Neuronal stem cell (in vitro differentiated cells): Measurements from ENCODE around the gene LCN10.
A peak's percentile ranks its signal among the peaks of the same experiment; 100 is the strongest.
"Not testable (repeated sequence)": the region's sequence is repeated elsewhere in the genome, so short reads cannot be mapped to it uniquely, and the experiment has no call there.

ENCODE experiments used
- DNase-seq: peaks from one replicate; pipeline ENCODE4 v3.0.0-alpha.2; 2013; ENCODE audit warnings: low spot score
- H2AFZ ChIP-seq: one replicate; pipeline ENCODE4 v1.6.1; 2013; ENCODE audit warnings: mild to moderate bottlenecking, low read length, inconsistent platforms
- H2AK5ac ChIP-seq: 2 replicates; pipeline ENCODE4 v1.6.1; 2013; ENCODE audit warnings: low read depth, mild to moderate bottlenecking, inconsistent platforms, low read length, moderate library complexity, mixed read lengths
- H2BK120ac ChIP-seq: 2 replicates; pipeline ENCODE4 v1.6.1; 2013; ENCODE audit warnings: low read depth, mild to moderate bottlenecking, inconsistent platforms, low read length, moderate library complexity, mixed read lengths
- H2BK12ac ChIP-seq: one replicate; pipeline ENCODE4 v1.6.1; 2013; ENCODE audit warnings: low read length, inconsistent platforms
- H2BK15ac ChIP-seq: 2 replicates; pipeline ENCODE4 v1.6.1; 2013; ENCODE audit warnings: mild to moderate bottlenecking, low read length, inconsistent platforms, mixed read lengths
- H2BK5ac ChIP-seq: one replicate; pipeline ENCODE4 v1.6.1; 2013; ENCODE audit warnings: inconsistent platforms, mild to moderate bottlenecking, low read length, moderate library complexity
- H3K14ac ChIP-seq: one replicate; pipeline ENCODE4 v1.6.1; 2013; ENCODE audit warnings: low read length, inconsistent platforms
- H3K18ac ChIP-seq: 2 replicates; pipeline ENCODE4 v1.6.1; 2013; ENCODE audit warnings: low read length, inconsistent platforms
- H3K23ac ChIP-seq: 2 replicates; pipeline ENCODE4 v1.6.1; 2013; ENCODE audit warnings: low read depth, mild to moderate bottlenecking, mixed read lengths, low read length, inconsistent platforms; ENCODE audit not compliant: poor library complexity
- H3K27ac ChIP-seq: replicated peaks from 3 replicates; pipeline ENCODE4 v1.5.1; 2013; ENCODE audit warnings: low read length, inconsistent platforms
- H3K27me3 ChIP-seq, 3 experiments: 2 replicates each; pipeline ENCODE4 v1.6.1; 2013; ENCODE audit warnings: low read length in 3 of 3, mild to moderate bottlenecking in 2 of 3, inconsistent platforms in 1 of 3, low read depth in 1 of 3, mixed read lengths in 1 of 3, moderate library complexity in 1 of 3; ENCODE audit not compliant: control insufficient read depth in 3 of 3, insufficient read depth in 3 of 3
- H3K36me3 ChIP-seq, 2 donors: replicated peaks in 1 of 2; 2 replicates each; pipeline ENCODE4 v1.6.1; 2013; ENCODE audit warnings: low read length in 2 of 2; ENCODE audit not compliant: control insufficient read depth in 2 of 2, insufficient read depth in 2 of 2
- H3K4ac ChIP-seq: 2 replicates; pipeline ENCODE4 v1.6.1; 2013; ENCODE audit warnings: inconsistent platforms, mild to moderate bottlenecking, low read length, moderate library complexity
- H3K4me1 ChIP-seq, 2 donors: 1 replicate in 1 of 2; 2 replicates in 1 of 2; pipeline ENCODE4 v1.6.1; 2013; ENCODE audit warnings: low read length in 2 of 2, low read depth in 1 of 2; ENCODE audit not compliant: control insufficient read depth in 2 of 2, insufficient read depth in 1 of 2
- H3K4me2 ChIP-seq: one replicate; pipeline ENCODE4 v1.6.1; 2013; ENCODE audit warnings: mild to moderate bottlenecking, low read length, inconsistent platforms; ENCODE audit not compliant: insufficient read depth, poor library complexity, severe bottlenecking
- H3K4me3 ChIP-seq, 2 donors: 2 replicates each; pipeline ENCODE4 v1.5.1; 2013; ENCODE audit warnings: low read length in 2 of 2, mild to moderate bottlenecking in 2 of 2, inconsistent platforms in 1 of 2, moderate library complexity in 1 of 2
- H3K79me1 ChIP-seq: one replicate; pipeline ENCODE4 v1.6.1; 2013; ENCODE audit warnings: low read depth, mild to moderate bottlenecking, inconsistent platforms, low read length, moderate library complexity
- H3K9ac ChIP-seq: one replicate; pipeline ENCODE4 v1.6.1; 2013; ENCODE audit warnings: mild to moderate bottlenecking, low read depth, low read length, inconsistent platforms; ENCODE audit not compliant: poor library complexity
- H3K9me3 ChIP-seq, 2 donors: replicated peaks in 1 of 2; 2 replicates each; pipeline versions ENCODE3 to v1.6.1; 2013; ENCODE audit warnings: low read length in 2 of 2, mild to moderate bottlenecking in 2 of 2, inconsistent platforms in 1 of 2, low read depth in 1 of 2, mixed read lengths in 1 of 2, moderate library complexity in 1 of 2; ENCODE audit not compliant: control insufficient read depth in 2 of 2, insufficient read depth in 1 of 2
- H4K8ac ChIP-seq: one replicate; pipeline ENCODE4 v1.6.1; 2013; ENCODE audit warnings: low read depth, mild to moderate bottlenecking, inconsistent platforms, low read length, moderate library complexity
- H4K91ac ChIP-seq: one replicate; pipeline ENCODE4 v1.6.1; 2013; ENCODE audit warnings: low read length, low read depth, mild to moderate bottlenecking, inconsistent platforms; ENCODE audit not compliant: poor library complexity
- WGBS, 2 donors: extraction: QIAGEN DNeasy Blood & Tissue Kit; methylation state at CpG; one replicate each; pipeline ENCODE4 v1.1.7; 2013; ENCODE audit warnings: missing lambda C conversion rate in 2 of 2, mixed read lengths in 1 of 2; ENCODE audit not compliant: insufficient read length in 2 of 2, insufficient replicate concordance in 1 of 2; ENCODE audit errors: extremely low coverage in 2 of 2; 5-methylcytosine and 5-hydroxymethylcytosine counted together

Gene LCN10

DNA sequence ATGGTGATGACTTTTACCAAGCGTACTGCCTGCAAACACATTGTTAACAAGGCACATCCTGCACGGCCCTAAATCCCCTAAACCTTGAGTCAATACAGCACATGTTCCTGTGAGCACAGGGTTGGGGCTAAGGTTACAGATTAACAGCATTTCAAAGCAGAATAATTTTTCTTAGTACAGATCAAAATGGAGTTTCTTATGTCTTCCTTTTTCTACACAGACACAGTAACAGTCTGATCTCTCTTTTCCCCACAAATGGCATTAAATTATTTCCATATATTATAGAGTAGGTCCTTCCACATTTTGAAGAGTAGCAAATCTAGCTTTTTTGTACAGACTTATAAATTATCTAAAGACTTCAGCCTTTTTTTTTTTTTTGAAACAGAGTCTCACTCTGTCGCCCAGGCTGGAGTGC is 46.8 kb upstream of the LCN10 start:
- Histone ChIP-seq H3K18ac (no peak overlapping the region), H3K9ac (no peak overlapping the region), H3K36me3 (peaks cover 4 to 14% of the 10 kb centered on the region in 2 donors), H4K91ac (no peak overlapping the region), H3K4me1 (peaks cover 12 to 23% of the 10 kb centered on the region in 2 donors), H3K4me3 (no peak overlapping the region), H3K4me2 (no peak overlapping the region), H2BK15ac (no peak overlapping the region), H3K27ac (peak overlapping the region; percentile 58), H3K14ac (no peak overlapping the region), H2BK12ac (no peak overlapping the region), H3K4ac (no peak overlapping the region), H4K8ac (no peak overlapping the region), H3K9me3 (no peaks in the 10 kb centered on the region), H2AFZ (peak overlapping the region; percentile 66), H2AK5ac (no peak overlapping the region), H2BK120ac (no peak overlapping the region), H2BK5ac (no peak overlapping the region), H3K79me1 (no peaks in the 10 kb centered on the region), H3K23ac (no peak overlapping the region), H3K27me3 (no peaks in the 10 kb centered on the region)
- no CpG with 5 or more reads among the region's 3 CpGs for WGBS, 2 donors
- DNase-seq: no peak

DNA sequence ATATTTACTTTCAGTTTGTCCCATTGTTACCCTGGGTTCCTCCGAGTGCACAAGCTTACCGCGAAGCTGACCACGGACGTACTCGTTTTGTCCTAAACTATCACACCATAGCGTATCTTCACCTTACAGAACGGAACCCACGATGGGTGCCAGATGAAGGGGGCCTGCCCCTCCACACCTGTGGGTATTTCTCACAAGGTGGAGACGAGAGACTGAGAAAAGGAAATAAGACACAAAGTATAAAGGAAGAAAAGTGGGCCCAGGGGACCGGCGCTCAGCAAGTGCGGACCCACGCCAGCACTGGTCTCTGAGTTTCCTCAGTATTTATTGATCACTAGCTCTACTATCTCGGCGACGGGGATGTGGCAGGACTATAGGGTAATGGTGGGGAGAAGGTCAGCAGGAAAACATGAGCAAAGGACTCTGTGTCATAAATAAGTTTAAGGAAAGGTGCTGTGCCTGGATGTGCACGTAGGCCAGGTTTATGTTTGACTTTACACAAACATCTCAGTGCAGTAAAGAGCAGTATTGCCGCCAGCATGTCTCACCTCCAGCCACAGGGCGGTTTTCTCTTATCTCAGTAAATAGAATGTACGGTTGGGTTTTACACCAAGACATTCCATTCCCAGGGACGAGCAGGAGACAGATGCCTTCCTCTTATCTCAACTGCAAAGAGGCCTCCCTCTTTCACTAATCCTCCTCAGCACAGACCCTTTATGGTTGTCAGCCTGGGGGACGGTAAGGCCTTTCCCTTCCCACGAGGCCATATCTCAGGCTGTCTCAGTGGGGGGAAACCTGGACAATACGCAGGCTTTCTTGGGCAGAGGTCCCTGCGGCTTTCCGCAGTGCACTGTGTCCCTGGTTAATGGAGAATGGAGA is 46.1 kb upstream of the LCN10 start:
- H3K9me3 ChIP-seq, H3K79me1 ChIP-seq, H2BK15ac ChIP-seq, H2AK5ac ChIP-seq, H3K27me3 ChIP-seq, H3K4ac ChIP-seq, H2BK120ac ChIP-seq, H3K23ac ChIP-seq, DNase-seq, H2BK12ac ChIP-seq, H3K14ac ChIP-seq, H3K4me3 ChIP-seq, H2BK5ac ChIP-seq, H4K8ac ChIP-seq, H4K91ac ChIP-seq, H3K9ac ChIP-seq: not testable (repeated sequence)
- Histone ChIP-seq H2AFZ (peak overlapping the region; percentile 66), H3K4me1 (peaks cover 12 to 23% of the 10 kb centered on the region in 2 donors), H3K4me2 (peak overlapping the region; percentile 11), H3K36me3 (peaks cover 4 to 14% of the 10 kb centered on the region in 2 donors), H3K27ac (peak overlapping the region; percentile 58), H3K18ac (peak overlapping the region; percentile 44)
- no CpG with 5 or more reads among the region's 27 CpGs for WGBS, 2 donors

DNA sequence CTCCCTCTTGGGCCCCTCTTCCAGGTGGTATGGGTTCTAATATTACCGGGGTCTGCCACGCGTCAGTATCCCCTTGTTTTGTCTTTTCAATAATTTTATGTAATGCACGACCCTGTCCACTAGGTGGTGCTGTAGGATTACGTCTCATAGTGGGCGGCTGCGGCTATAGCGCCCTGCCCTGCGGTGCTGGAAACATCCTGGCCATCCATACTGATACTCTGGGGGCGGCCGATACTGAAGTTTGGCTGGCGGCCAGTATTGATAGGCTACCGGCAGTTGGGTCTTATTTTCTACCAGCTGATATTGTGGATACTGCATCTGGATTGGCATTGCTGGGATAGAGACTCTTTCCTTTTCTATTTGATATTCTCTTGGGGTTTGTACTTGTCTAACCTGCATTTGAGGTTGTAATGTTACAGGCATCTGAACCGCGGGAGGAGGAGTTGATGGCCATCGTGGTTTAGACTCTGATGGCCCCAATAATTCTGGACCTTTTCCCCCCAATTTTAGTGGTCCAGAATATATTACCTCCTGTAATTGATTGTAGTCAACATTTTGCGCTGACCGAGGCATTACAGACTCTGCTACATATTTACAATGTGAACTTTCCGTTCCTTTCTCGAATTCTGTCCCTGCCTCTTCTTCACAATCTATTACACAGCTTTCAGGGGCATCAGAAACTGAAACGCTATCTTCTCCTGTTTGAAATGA is 45.1 kb upstream of the LCN10 start:
- no peak overlapping the region for H4K8ac ChIP-seq
- H3K23ac ChIP-seq: no peak overlapping the region
- H3K27me3 ChIP-seq: peaks cover 0 to 5% (median 0%) of the 10 kb centered on the region in 3 experiments
- H2BK12ac ChIP-seq: no peak overlapping the region
- no peak overlapping the region for H3K4ac ChIP-seq
- H3K9me3 ChIP-seq: no peaks in the 10 kb centered on the region
- H3K4me3 ChIP-seq: no peak overlapping the region
- WGBS, 2 donors: no CpG with 5 or more reads among the region's 21 CpGs
- H3K14ac ChIP-seq: no peak overlapping the region
- no peak overlapping the region for H3K9ac ChIP-seq
- peak; percentile 86 for DNase-seq
- no peaks in the 10 kb centered on the region for H3K79me1 ChIP-seq
- H3K18ac ChIP-seq: no peak overlapping the region
- peaks cover 4% of the 10 kb centered on the region in 2 donors for H3K36me3 ChIP-seq
- no peak overlapping the region for H4K91ac ChIP-seq
- no peak overlapping the region for H2BK120ac ChIP-seq
- no peak overlapping the region for H2AK5ac ChIP-seq
- H3K27ac ChIP-seq: no peak overlapping the region
- peak overlapping the region; percentile 59 for H2AFZ ChIP-seq
- H3K4me2 ChIP-seq: no peak overlapping the region
- H2BK15ac ChIP-seq: no peak overlapping the region
- no peak overlapping the region for H2BK5ac ChIP-seq
- peaks cover 12 to 23% of the 10 kb centered on the region in 2 donors for H3K4me1 ChIP-seq

DNA sequence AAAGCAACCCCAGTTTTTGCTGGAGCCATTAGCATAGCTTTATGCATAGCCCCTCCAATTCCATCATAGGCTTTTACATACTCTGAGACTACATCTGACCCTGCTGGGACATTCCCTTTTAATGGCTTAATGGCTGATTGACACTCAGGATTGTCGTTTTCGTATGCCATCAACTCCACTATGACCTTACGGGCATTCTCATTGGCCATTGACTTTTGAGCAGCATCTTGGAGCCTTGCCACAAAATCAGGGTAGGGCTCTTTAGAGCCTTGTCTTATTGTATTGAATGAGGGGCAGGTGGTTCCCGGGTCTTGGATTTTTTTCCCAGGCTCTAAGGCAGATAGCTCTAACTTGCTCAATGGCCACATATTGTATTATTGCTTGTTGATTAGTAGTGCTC is 44.2 kb upstream of the LCN10 start:
- not testable (repeated sequence) for H3K9me3 ChIP-seq

More for the DNA sequence above, 44.2 kb upstream of the LCN10 start:
- H3K4me2 ChIP-seq, DNase-seq, H3K4me3 ChIP-seq, H3K4ac ChIP-seq, H3K23ac ChIP-seq, H3K18ac ChIP-seq, H3K36me3 ChIP-seq, H3K9ac ChIP-seq, H3K27ac ChIP-seq, H2BK120ac ChIP-seq, H4K91ac ChIP-seq, H2AK5ac ChIP-seq, H2BK15ac ChIP-seq, H2BK12ac ChIP-seq, H4K8ac ChIP-seq, H3K14ac ChIP-seq, H3K79me1 ChIP-seq, H2AFZ ChIP-seq, H2BK5ac ChIP-seq: not testable (repeated sequence)
- Histone ChIP-seq H3K4me1 (peaks cover 9 to 23% of the 10 kb centered on the region in 2 donors), H3K27me3 (peaks cover 0 to 14% (median 0%) of the 10 kb centered on the region in 3 experiments)
- no CpG with 5 or more reads among the region's 4 CpGs for WGBS, 2 donors
